GM19238 (cell line): ENCODE measurements around the gene FAM20C.
"Not testable (repeated sequence)": the region's sequence is repeated elsewhere in the genome, so short reads cannot be mapped to it uniquely, and the experiment has no call there.

Experiments
- DNase-seq: peaks from one replicate; pipeline ENCODE4 v3.0.0; 2011; ENCODE audit warnings: low spot score; ENCODE audit not compliant: insufficient read length

FAM20C gene

GRCh38 chr7:255721-256361 lies 63.5 kb downstream of the FAM20C start:
- DNase-seq = no peak

DNA sequence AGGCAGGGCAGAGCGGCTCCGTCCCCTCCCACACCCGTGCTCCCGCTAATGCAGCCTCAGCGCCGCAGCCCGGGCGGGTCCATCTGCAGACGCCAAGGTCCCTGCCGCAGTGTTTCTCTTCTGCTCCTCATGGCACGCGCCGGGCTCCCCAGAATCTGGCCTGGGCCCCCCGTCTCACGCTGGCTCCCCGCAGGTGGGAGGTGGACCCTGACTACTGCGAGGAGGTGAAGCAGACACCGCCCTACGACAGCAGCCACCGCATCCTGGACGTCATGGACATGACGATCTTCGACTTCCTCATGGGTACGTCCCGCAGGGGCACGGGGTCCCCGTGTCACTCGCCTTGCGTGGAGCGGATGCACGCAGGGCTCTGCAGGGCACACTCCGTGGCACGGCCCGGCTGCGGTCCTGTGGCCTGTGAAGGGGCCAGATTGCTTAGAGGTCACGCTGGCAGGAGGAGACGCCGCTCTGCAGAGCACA lies 64.1 kb downstream of the FAM20C start:
- no peak for DNase-seq

- no peak for DNase-seq
These were observed 64.7 kb downstream of the FAM20C start for GRCh38 chr7:256981-257646.

DNA sequence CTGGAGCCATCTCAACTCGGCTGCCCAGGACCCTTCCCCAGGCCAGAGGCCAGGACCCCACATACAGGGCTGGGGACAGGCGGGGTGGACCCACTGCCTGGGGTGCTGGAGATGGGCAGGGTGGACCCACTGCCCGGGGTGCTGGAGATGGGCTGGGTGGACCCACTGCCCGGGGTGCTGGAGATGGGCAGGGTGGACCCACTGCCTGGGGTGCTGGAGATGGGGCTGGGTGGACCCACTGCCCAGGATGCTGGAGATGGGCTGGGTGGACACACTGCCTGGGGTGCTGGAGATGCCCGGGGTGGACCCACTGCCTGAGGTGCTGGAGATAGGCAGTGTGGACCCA lies 65.2 kb downstream of the FAM20C start:
- no peak for DNase-seq

- DNase-seq = no peak
These were observed 66.3 kb downstream of the FAM20C start for GRCh38 chr7:258476-259190.

- DNase-seq = no peak
These were observed 66.8 kb downstream of the FAM20C start for GRCh38 chr7:259191-259505.

- no peak for DNase-seq
These were observed 67.5 kb downstream of the FAM20C start for GRCh38 chr7:259751-260405.

- no peak for DNase-seq
These were observed 68.3 kb downstream of the FAM20C start for GRCh38 chr7:260441-261281.

GRCh38 chr7:261341-262250 lies 69.2 kb downstream of the FAM20C start:
- DNase-seq = no peak

DNA sequence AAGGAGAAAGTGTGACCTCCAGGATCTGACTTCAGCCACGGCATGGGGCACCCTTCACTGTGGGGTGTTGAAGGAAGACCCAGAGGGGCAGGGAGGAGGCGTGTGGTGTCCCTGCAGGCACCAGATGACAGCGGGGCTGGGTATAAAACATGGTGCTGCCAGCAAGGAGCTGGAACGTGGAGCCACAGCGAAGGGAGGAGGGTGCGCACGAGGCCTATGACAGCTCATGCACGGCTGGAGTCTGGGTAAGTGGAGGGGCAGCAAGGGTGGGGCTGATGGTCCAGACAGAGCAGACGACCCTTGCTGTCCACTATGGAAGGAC lies 69.8 kb downstream of the FAM20C start:
- no peak for DNase-seq

- DNase-seq = not testable (repeated sequence)
These were observed 70.4 kb downstream of the FAM20C start for GRCh38 chr7:262631-263311.

DNA sequence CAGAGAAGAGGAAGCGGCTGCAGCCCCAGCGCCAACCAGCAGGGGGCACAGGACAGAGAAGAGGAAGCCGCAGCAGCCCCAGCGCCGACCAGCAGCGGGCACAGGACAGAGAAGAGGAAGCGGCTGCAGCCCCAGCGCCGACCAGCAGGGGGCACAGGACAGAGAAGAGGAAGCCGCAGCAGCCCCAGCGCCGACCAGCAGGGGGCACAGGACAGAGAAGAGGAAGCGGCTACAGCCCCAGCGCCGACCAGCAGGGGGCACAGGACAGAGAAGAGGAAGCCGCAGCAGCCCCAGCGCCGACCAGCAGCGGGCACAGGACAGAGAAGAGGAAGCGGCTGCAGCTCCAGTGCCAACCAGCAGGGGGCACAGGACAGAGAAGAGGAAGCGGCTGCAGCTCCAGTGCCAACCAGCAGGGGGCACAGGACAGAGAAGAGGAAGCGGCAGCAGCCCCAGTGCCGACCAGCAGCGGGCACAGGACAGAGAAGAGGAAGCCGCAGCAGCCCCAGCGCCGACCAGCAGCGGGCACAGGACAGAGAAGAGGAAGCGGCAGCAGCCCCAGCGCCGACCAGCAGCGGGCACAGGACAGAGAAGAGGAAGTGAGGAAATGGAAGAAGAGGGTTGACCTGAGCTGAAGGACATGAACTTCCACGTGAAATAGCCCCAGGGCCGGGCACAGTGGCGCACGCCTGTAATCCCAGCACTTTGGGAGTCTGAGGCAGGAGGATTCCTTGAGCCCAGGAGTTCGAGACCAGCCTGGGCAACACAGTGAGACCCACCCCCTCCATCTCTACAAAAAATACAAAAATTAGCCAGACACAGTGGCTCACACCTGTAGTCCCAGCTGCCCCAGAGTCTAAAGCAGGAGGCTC lies 71.3 kb downstream of the FAM20C start:
- not testable (repeated sequence) for DNase-seq

DNA sequence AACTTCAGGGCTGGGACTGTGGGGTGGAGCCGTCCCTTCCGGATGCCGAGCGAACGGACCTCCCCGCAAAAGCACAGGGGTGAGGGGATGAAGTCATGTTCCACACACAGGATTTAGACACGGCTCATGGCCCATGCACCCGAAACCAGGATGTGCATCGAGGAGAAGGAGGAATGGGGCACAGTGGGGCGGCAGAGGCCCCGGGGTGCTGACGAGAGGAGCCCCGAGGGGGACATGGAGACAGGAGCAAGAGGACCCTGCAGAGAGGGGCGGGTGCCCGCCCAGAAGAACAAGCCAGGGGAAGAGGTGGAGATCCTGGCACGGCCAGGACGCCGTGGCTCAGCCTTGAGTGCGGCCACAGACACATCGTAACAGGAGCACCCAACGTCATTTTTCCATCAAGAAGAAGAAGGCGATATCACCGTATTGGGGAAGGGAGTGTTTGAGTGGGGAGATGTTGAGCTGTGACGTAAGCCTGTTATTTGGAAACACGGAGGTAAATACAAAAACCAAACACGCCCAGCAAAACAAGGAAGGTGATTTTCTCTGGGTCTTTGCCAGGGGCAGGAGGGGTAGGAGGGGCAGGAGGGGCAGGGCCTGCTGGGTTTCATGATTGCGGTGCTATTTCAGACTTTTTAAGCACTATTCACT lies 72.3 kb downstream of the FAM20C start:
- DNase-seq = no peak

DNA sequence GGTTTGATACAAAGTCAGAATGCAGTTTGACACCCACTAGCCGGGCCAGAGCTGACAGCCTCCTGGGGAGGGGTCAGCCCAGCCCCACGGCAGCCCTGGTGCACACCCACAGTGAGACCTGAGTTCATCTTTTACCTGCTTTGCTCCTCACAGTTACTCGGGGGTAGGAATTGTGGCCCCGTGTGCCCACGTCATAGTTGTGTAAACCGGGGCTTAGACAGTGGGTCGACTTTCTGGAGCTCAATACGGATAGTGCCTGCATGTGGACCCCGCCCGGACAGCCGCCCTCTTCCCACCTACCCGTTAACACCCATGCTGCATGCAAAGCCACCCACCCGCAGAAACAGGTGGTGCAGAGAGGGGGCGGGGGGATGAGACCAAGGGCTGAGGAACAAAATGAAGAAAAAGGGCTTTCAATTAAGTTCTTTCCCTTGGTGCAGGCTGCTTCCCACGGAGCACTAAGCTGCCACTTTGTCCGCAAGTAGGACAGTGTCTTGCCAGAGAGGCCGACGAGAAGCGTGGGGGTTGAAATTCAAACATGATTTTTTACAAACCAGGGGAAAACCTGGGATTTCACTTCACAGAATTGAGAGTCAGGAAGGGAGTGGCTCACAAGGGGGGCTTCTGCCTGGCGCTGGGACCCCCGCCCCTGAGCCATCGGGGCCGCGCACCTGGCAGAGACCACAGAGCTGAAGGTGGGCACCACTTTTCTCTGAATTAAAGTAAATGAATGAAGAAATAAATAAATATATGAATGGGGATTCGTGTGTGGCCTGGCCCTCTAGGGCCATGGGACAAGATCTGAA lies 73.0 kb downstream of the FAM20C start:
- no peak for DNase-seq

DNA sequence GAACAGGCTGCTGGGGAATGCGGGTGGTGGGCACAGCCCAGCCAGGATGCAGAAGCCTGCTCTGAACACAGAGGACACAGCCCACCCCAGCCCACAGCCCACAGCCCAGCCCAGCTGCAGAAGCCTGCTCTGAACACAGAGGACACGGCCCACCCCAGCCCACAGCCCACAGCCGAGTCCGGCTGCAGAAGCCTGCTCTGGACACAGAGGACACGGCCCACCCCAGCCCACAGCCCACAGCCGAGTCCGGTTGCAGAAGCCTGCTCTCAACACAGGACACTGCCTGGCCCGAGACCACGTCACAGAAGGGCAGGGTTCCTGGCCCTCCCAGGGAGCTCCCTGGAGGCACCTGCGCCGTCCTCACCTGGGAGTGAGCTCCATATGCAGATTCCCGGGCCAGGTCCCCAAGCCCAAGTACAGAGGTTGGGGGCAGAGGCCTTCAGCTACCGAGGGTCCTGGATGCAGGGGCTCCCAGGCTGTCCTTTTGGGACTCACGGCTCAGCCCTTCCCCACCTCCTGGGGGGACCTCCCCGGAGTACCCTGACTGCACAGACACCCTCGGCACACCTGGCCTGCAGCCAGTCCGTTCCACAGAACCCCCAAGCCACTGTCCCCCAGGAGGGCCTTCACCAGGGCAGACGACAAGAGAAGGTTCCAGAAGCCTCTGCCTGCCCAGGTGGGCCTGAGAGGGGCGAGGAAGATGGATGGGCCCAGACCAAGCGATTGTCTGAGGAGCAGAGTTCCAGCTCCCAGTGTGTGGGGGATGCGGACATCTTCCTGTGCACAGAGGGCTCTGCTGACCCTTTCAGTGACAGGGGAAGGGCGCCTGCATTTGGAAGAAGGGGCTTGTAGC lies 73.9 kb downstream of the FAM20C start:
- no peak for DNase-seq
